GM12878 (cell line): ENCODE data around the gene LIG4. TPM values are rescaled to one million over a fixed set of nuclear protein-coding genes. Genes with fewer than 3 reads are reported as not detected.

Source experiments
- ATAC-seq: fragments of 200-7000 bp; cut with Tn5 transposase; 3 replicates; pipeline ENCODE4 v1.9.1; 2020; ENCODE audit warnings: mild to moderate bottlenecking, moderate library complexity
- BruUV-seq: library from RNA; stranded (reverse); fragments of 400-500 nt; replicated peaks from 2 replicates; lab custom pipeline; 2021; lab: Mats Ljungman, UMichigan
- CTCF ChIA-PET: fragments of 300-600 bp; sonication (Branson Sonifier 250); formaldehyde crosslinking; extraction: SDS; loops from one replicate; lab custom pipeline; 2021; ENCODE audit warnings: inconsistent platforms; lab: Yijun Ruan, JAX
- POLR2A ChIA-PET: fragments of 350-600 bp; formaldehyde crosslinking; extraction: SDS; loops from one replicate; lab custom pipeline; 2021; ENCODE audit warnings: inconsistent platforms; lab: Charles Lee
- RAD21 ChIA-PET: fragments of 300-600 bp; sonication (Branson Sonifier 250); formaldehyde crosslinking; loops from one replicate; lab custom pipeline; 2023; ENCODE audit warnings: antibody characterized with exemption; ENCODE audit not compliant: unreplicated experiment; lab: Charles Lee
- SMC1A ChIA-PET: fragments of 300-600 bp; sonication (Branson Sonifier 250); formaldehyde crosslinking; loops from one replicate; lab custom pipeline; 2023; ENCODE audit not compliant: unreplicated experiment, uncharacterized antibody; lab: Charles Lee
- DNase-seq: peaks from one replicate; pipeline ENCODE4 v3.0.0-alpha.2; 2011; ENCODE audit warnings: low read depth, low spot score
- FAIRE-seq: peaks from 3 replicates; lab custom pipeline; 2011; peaks lifted over from hg19 to GRCh38; lab: Jason Lieb, UNC
- H2AFZ ChIP-seq: 2 replicates; pipeline ENCODE4 v1.6.0; 2011; ENCODE audit warnings: low read depth, low read length, control low read depth; ENCODE audit not compliant: control insufficient read depth
- H3K27ac ChIP-seq: 2 replicates; pipeline ENCODE4 v1.5.1; 2011; ENCODE audit warnings: control low read depth; ENCODE audit not compliant: control insufficient read depth, insufficient read depth
- H3K27me3 ChIP-seq, 2 experiments: replicated peaks in 1 of 2; 2 replicates each; pipeline versions ENCODE4 v1.6.0 to v1.6.1; 2011; ENCODE audit warnings: low read length in 1 of 2; ENCODE audit not compliant: control insufficient read depth in 2 of 2, insufficient read depth in 2 of 2
- H3K36me3 ChIP-seq, 2 experiments: 2 replicates each; pipeline ENCODE4 v1.5.1; 2011; ENCODE audit warnings: low read length in 1 of 2; ENCODE audit not compliant: control insufficient read depth in 2 of 2, insufficient read depth in 2 of 2
- H3K4me1 ChIP-seq: 2 replicates; pipeline ENCODE4 v1.6.1; 2011; ENCODE audit warnings: mild to moderate bottlenecking, low read length, moderate library complexity, mixed read lengths; ENCODE audit not compliant: control insufficient read depth, insufficient read depth
- H3K4me2 ChIP-seq: 2 replicates; pipeline ENCODE4 v1.6.0; 2011; ENCODE audit warnings: control low read depth; ENCODE audit not compliant: control insufficient read depth, insufficient read depth
- H3K4me3 ChIP-seq: fragments of 200-600 bp; sonication (generic); 2 replicates; pipeline ENCODE4 v1.5.1; 2016
- H3K79me2 ChIP-seq: 2 replicates; pipeline ENCODE4 v1.6.0; 2011; ENCODE audit warnings: low read length; ENCODE audit not compliant: control insufficient read depth, insufficient read depth
- H3K9ac ChIP-seq: 2 replicates; pipeline ENCODE4 v1.8.0; 2011; ENCODE audit warnings: low read length, control low read depth, mixed read lengths; ENCODE audit not compliant: control insufficient read depth, insufficient read depth
- H3K9me3 ChIP-seq: replicated peaks from 3 replicates; pipeline ENCODE4 v1.5.1; 2011; ENCODE audit warnings: mild to moderate bottlenecking, low read length; ENCODE audit not compliant: control insufficient read depth, insufficient read depth
- H4K20me1 ChIP-seq: 2 replicates; pipeline ENCODE4 v1.6.0; 2011; ENCODE audit not compliant: control insufficient read depth, insufficient read depth
- PAX8 ChIP-seq: fragments of 450-650 bp; IDR thresholded peaks from 2 replicates; pipeline ENCODE4 v1.6.1; 2017; ENCODE audit warnings: mild to moderate bottlenecking, moderate library complexity
- POLR2AphosphoS5 ChIP-seq: IDR thresholded peaks from 2 replicates; pipeline ENCODE4 v1.6.1; 2011; ENCODE audit warnings: mild to moderate bottlenecking, low read length, inconsistent platforms
- SP1 ChIP-seq: IDR thresholded peaks from one replicate; pipeline ENCODE4 v1.6.1; 2011; ENCODE audit warnings: low read depth, low read length
- SPI1 ChIP-seq: IDR thresholded peaks from 2 replicates; pipeline ENCODE4 v1.6.1; 2011; ENCODE audit warnings: low read depth, mild to moderate bottlenecking, low read length, moderate library complexity, borderline replicate concordance; ENCODE audit not compliant: insufficient read depth
- SREBF2 ChIP-seq: IDR thresholded peaks from 2 replicates; pipeline ENCODE4 v1.6.1; 2012; ENCODE audit warnings: mild to moderate bottlenecking, low read length
- YY1 ChIP-seq: IDR thresholded peaks from 2 replicates; pipeline ENCODE4 v1.6.1; 2011; ENCODE audit warnings: low read depth, mild to moderate bottlenecking, low read length
- ZNF217 ChIP-seq: fragments of 450-650 bp; IDR thresholded peaks from 2 replicates; pipeline ENCODE4 v1.6.1; 2017; ENCODE audit warnings: antibody characterized with exemption, mild to moderate bottlenecking
- ZNF274 ChIP-seq: IDR thresholded peaks from one replicate; pipeline ENCODE4 v1.8.0; 2011; ENCODE audit not compliant: insufficient read length, insufficient read depth
- WGBS: methylation state at CpG from one replicate; pipeline ENCODE4 v1.1.6; 2016; ENCODE audit warnings: low lambda C conversion rate; ENCODE audit not compliant: insufficient replicate concordance, insufficient coverage; ENCODE audit errors: missing lambda C conversion rate; 5-methylcytosine and 5-hydroxymethylcytosine counted together
- in situ Hi-C: fragments of 300-500 bp; cut with MboI; formaldehyde crosslinking; loops from 9 replicates; pipeline ENCODE4 v1.14.3; 2018; ENCODE audit warnings: mixed read lengths
- intact Hi-C: fragments of 100-400 bp; cut with micrococcal nuclease; formaldehyde crosslinking; loops from one replicate; pipeline ENCODE4 v1.14.2; 2022; ENCODE audit not compliant: unreplicated experiment
- polyA plus RNA-seq, 11 experiments: library from polyadenylated mRNA; depleted of rRNA in 4 of 11; unstranded in 6 of 11; stranded (reverse) in 5 of 11; fragments of >200 nt; fragmentation: Nextera tagmentation in 4 of 11; fragmentation: Illumina TruSeq in 1 of 11; extraction: Ambion mirVana in 4 of 11; extraction: Trizol in 1 of 11; gene quantifications; 1 replicate in 1 of 11; 2 replicates in 10 of 11; pipeline versions ENCODE4 v1.2.1 to v1.2.3, GENCODE V29; 2011 to 2016; ENCODE audit warnings: inconsistent platforms in 2 of 11, missing spikeins in 2 of 11, low read depth in 1 of 11
- total RNA-seq, 4 experiments: library from RNA; depleted of rRNA in 3 of 4; stranded (reverse); fragments of >200 nt in 3 of 4; fragmentation: Illumina TruSeq in 1 of 4; extraction: Trizol in 1 of 4; gene quantifications; 2 replicates each; pipeline versions ENCODE4 v1.2.1 to v1.2.3, GENCODE V29; 2013 to 2021
- TF ChIP-seq, protein P1 (sequence below): fragments of 450-650 bp; formaldehyde crosslinking; IDR thresholded peaks from 2 replicates; pipeline ENCODE4 v1.5.0; 2022; ENCODE audit warnings: mild to moderate bottlenecking, missing genetic modification characterization
- TF ChIP-seq, protein P2 (sequence below): fragments of 450-650 bp; IDR thresholded peaks from 2 replicates; pipeline ENCODE4 v1.6.1; 2018; ENCODE audit warnings: borderline replicate concordance, mild to moderate bottlenecking; ENCODE audit not compliant: partially characterized antibody
- TF ChIP-seq, protein P3 (sequence below): IDR thresholded peaks from 2 replicates; pipeline ENCODE4 v1.6.1; 2012; ENCODE audit warnings: low read depth, low read length, improper control_type of control experiment

Gene LIG4
- total and polyA plus RNA-seq, 10 of the 15 experiments (the other 5 are each of a cell fraction or from before 2014, with no cell fraction given), result 2.3 to 15.0 (median 8.5) TPM

DNA sequence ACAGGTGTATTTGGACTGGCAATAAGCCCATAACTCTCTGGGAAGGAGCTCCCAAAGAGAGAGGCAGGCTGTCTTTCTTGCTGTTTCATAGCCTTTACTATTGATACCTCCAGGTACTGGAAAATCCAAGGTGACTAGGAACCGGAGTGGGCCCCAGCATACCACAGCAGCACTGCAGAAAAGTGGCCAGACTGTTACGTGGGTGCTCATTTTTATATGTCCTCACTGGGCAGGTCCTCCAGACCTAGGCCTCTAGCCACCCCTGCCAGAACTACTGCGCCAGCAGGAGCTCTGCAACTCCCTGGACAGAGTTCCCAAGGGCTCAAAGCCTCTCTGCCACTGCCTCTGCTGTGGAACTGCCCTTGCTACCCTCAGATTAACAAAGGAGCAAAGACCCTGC lies 46.4 kb downstream of the LIG4 start:
- Histone ChIP-seq H3K9ac (no peak overlapping the region), H3K4me1 (no peaks in the 10 kb centered on the region), H2AFZ (no peak overlapping the region), H4K20me1 (no peaks in the 10 kb centered on the region), H3K9me3 (no peaks in the 10 kb centered on the region), H3K4me3 (no peak overlapping the region), H3K27me3 (no peaks in the 10 kb centered on the region; a peak in 1 of 4 replicates), H3K36me3 (no peaks in the 10 kb centered on the region), H3K27ac (no peak overlapping the region), H3K4me2 (no peak overlapping the region), H3K79me2 (no peaks in the 10 kb centered on the region)
- ATAC-seq (no peak), DNase-seq (no peak), FAIRE-seq (no peak)
- SMC1A ChIA-PET, result interaction anchor here (0.7 kb wide), 1 partner anchor 494 kb away, joined by 3 read pairs; no protein-coding TSS in a partner anchor
- RAD21 ChIA-PET, result no interaction called here
- intact Hi-C loops, result no loop called here
- TF ChIP-seq, protein P1, sequence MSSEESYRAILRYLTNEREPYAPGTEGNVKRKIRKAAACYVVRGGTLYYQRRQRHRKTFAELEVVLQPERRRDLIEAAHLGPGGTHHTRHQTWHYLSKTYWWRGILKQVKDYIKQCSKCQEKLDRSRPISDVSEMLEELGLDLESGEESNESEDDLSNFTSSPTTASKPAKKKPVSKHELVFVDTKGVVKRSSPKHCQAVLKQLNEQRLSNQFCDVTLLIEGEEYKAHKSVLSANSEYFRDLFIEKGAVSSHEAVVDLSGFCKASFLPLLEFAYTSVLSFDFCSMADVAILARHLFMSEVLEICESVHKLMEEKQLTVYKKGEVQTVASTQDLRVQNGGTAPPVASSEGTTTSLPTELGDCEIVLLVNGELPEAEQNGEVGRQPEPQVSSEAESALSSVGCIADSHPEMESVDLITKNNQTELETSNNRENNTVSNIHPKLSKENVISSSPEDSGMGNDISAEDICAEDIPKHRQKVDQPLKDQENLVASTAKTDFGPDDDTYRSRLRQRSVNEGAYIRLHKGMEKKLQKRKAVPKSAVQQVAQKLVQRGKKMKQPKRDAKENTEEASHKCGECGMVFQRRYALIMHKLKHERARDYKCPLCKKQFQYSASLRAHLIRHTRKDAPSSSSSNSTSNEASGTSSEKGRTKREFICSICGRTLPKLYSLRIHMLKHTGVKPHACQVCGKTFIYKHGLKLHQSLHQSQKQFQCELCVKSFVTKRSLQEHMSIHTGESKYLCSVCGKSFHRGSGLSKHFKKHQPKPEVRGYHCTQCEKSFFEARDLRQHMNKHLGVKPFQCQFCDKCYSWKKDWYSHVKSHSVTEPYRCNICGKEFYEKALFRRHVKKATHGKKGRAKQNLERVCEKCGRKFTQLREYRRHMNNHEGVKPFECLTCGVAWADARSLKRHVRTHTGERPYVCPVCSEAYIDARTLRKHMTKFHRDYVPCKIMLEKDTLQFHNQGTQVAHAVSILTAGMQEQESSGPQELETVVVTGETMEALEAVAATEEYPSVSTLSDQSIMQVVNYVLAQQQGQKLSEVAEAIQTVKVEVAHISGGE (CRISPR knock-in tag), result no peak
- TF ChIP-seq, protein P2, sequence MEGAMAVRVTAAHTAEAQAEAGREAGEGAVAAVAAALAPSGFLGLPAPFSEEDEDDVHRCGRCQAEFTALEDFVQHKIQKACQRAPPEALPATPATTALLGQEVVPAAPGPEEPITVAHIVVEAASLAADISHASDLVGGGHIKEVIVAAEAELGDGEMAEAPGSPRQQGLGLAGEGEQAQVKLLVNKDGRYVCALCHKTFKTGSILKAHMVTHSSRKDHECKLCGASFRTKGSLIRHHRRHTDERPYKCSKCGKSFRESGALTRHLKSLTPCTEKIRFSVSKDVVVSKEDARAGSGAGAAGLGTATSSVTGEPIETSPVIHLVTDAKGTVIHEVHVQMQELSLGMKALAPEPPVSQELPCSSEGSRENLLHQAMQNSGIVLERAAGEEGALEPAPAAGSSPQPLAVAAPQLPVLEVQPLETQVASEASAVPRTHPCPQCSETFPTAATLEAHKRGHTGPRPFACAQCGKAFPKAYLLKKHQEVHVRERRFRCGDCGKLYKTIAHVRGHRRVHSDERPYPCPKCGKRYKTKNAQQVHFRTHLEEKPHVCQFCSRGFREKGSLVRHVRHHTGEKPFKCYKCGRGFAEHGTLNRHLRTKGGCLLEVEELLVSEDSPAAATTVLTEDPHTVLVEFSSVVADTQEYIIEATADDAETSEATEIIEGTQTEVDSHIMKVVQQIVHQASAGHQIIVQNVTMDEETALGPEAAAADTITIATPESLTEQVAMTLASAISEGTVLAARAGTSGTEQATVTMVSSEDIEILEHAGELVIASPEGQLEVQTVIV, result no peak
- TF ChIP-seq YY1, result no peak
- no peak for TF ChIP-seq SREBF2
- no peak for TF ChIP-seq POLR2AphosphoS5
- TF ChIP-seq SP1, result no peak
- no peak for TF ChIP-seq PAX8
- TF ChIP-seq, protein P3, sequence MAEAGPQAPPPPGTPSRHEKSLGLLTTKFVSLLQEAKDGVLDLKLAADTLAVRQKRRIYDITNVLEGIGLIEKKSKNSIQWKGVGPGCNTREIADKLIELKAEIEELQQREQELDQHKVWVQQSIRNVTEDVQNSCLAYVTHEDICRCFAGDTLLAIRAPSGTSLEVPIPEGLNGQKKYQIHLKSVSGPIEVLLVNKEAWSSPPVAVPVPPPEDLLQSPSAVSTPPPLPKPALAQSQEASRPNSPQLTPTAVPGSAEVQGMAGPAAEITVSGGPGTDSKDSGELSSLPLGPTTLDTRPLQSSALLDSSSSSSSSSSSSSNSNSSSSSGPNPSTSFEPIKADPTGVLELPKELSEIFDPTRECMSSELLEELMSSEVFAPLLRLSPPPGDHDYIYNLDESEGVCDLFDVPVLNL, result no peak
- TF ChIP-seq SPI1, result no peak
- no peak for TF ChIP-seq ZNF217
- no peak for TF ChIP-seq ZNF274
- WGBS, result 10% methylated on average over 3 of the region's 3 CpGs
- POLR2A ChIA-PET, result interaction anchor here (0.5 kb wide), 1 partner anchor 37 kb away, joined by 4 read pairs; no protein-coding TSS in a partner anchor
- in situ Hi-C loops, result no loop called here
- CTCF ChIA-PET, result interaction anchor here (2.4 kb wide), 1 partner anchor 14 kb away, joined by 9 read pairs; no protein-coding TSS in a partner anchor
- BruUV-seq, result no TSS peak
